GM20000 (cell line): ENCODE results near the gene SPOCK1.

Source experiments
- DNase-seq: peaks from one replicate; pipeline ENCODE4 v3.0.0; 2012; ENCODE audit warnings: low spot score
- CTCF ChIP-seq: IDR thresholded peaks from 2 replicates; pipeline ENCODE4 v1.5.1; 2012; ENCODE audit warnings: mild to moderate bottlenecking, control low read depth; ENCODE audit errors: extremely low read depth, missing control alignments

The SPOCK1 gene

GRCh38 chr5:137431051-137431450 lies 68.1 kb downstream of the SPOCK1 start:
- no peak for TF ChIP-seq CTCF
- DNase-seq: no peak

GRCh38 chr5:137415231-137415681 lies 83.9 kb downstream of the SPOCK1 start:
- no peak for TF ChIP-seq CTCF
- no peak for DNase-seq

- no peak for DNase-seq
- no peak for TF ChIP-seq CTCF
These were observed 84.9 kb downstream of the SPOCK1 start for GRCh38 chr5:137414112-137414755.

- TF ChIP-seq CTCF: no peak
- DNase-seq: no peak
These were observed 87.0 kb downstream of the SPOCK1 start for GRCh38 chr5:137412136-137412535.

GRCh38 chr5:137410234-137411010 lies 88.7 kb downstream of the SPOCK1 start:
- no peak for TF ChIP-seq CTCF
- no peak for DNase-seq

GRCh38 chr5:137409736-137410135 lies 89.4 kb downstream of the SPOCK1 start:
- TF ChIP-seq CTCF: no peak
- no peak for DNase-seq

GRCh38 chr5:137407090-137407489 lies 92.0 kb downstream of the SPOCK1 start:
- TF ChIP-seq CTCF: no peak
- no peak for DNase-seq
